H1 (cell line): Measurements from ENCODE around the gene COL27A1. TPM values are rescaled to one million over a fixed set of nuclear protein-coding genes. Genes with fewer than 3 reads are reported as not detected.

Source experiments
- CTCF ChIA-PET: fragments of 300-600 bp; sonication (Branson Sonifier 250); formaldehyde crosslinking; loops from one replicate; lab custom pipeline; 2021; ENCODE audit not compliant: partially characterized antibody; lab: Charles Lee
- POLR2A ChIA-PET: fragments of 300-600 bp; sonication (Branson Sonifier 250); formaldehyde crosslinking; loops from one replicate; lab custom pipeline; 2021; ENCODE audit warnings: inconsistent platforms; ENCODE audit not compliant: partially characterized antibody; lab: Charles Lee
- DNase-seq, 2 experiments: peaks; one replicate each; pipeline versions ENCODE4 v3.0.0 to v3.0.0-alpha.2; 2010 to 2022; ENCODE audit warnings: low spot score in 2 of 2, low read depth in 1 of 2, mixed read lengths in 1 of 2
- FAIRE-seq: peaks from 2 replicates; lab custom pipeline; 2011; peaks lifted over from hg19 to GRCh38; lab: Jason Lieb, UNC
- H2AFZ ChIP-seq: 2 replicates; pipeline ENCODE4 v1.8.1; 2012; ENCODE audit warnings: low read length, inconsistent platforms
- H2AK5ac ChIP-seq: 2 replicates; pipeline ENCODE4 v1.6.1; 2013; ENCODE audit warnings: low read depth, low read length
- H2BK120ac ChIP-seq: replicated peaks from 2 replicates; pipeline ENCODE3; 2013; ENCODE audit warnings: low read depth, low read length, inconsistent platforms
- H2BK12ac ChIP-seq: 2 replicates; pipeline ENCODE4 v1.6.1; 2013; ENCODE audit warnings: low read depth, low read length
- H2BK15ac ChIP-seq: 2 replicates; pipeline ENCODE4 v1.6.1; 2013; ENCODE audit warnings: low read length
- H2BK20ac ChIP-seq: 2 replicates; pipeline ENCODE4 v1.6.1; 2013; ENCODE audit warnings: low read length
- H2BK5ac ChIP-seq: 2 replicates; pipeline ENCODE4 v1.6.1; 2013; ENCODE audit warnings: low read depth, low read length
- H3K14ac ChIP-seq: 2 replicates; pipeline ENCODE4 v1.6.1; 2013; ENCODE audit warnings: inconsistent platforms; ENCODE audit not compliant: insufficient read length
- H3K18ac ChIP-seq: 2 replicates; pipeline ENCODE4 v1.6.1; 2013; ENCODE audit warnings: low read length; ENCODE audit errors: extremely low read depth
- H3K23ac ChIP-seq: 2 replicates; pipeline ENCODE4 v1.6.1; 2013; ENCODE audit warnings: inconsistent platforms; ENCODE audit not compliant: insufficient read length
- H3K23me2 ChIP-seq: 2 replicates; pipeline ENCODE4 v1.6.1; 2013; ENCODE audit warnings: low read depth, low read length
- H3K27ac ChIP-seq: 2 replicates; pipeline ENCODE4 v1.6.1; 2011; ENCODE audit warnings: low read depth, low read length, inconsistent platforms
- H3K27me3 ChIP-seq, 4 experiments: replicated peaks in 1 of 4; 1 replicate in 1 of 4; 2 replicates in 3 of 4; pipeline versions ENCODE4 v1.6.1 to v1.8.1; 2011 to 2013; ENCODE audit warnings: low read length in 3 of 4, mild to moderate bottlenecking in 3 of 4, inconsistent platforms in 2 of 4, mixed read lengths in 2 of 4, moderate library complexity in 1 of 4; ENCODE audit not compliant: control insufficient read depth in 3 of 4, insufficient read depth in 3 of 4; ENCODE audit errors: extremely low read depth in 1 of 4
- H3K36me3 ChIP-seq, 4 experiments: 2 replicates each; pipeline versions ENCODE4 v1.6.1 to v1.8.1; 2011 to 2013; ENCODE audit warnings: mild to moderate bottlenecking in 4 of 4, low read length in 3 of 4, moderate library complexity in 2 of 4, control low read depth in 1 of 4, inconsistent platforms in 1 of 4; ENCODE audit not compliant: insufficient read depth in 4 of 4, control insufficient read depth in 2 of 4
- H3K4ac ChIP-seq: replicated peaks from 2 replicates; pipeline ENCODE3; 2013; ENCODE audit warnings: low read length, low read depth, mixed read lengths, inconsistent platforms; ENCODE audit not compliant: insufficient read length
- H3K4me1 ChIP-seq, 4 experiments: replicated peaks in 1 of 4; 1 replicate in 1 of 4; 2 replicates in 3 of 4; pipeline versions ENCODE4 v1.6.1 to v1.8.1; 2011 to 2013; ENCODE audit warnings: low read length in 3 of 4, inconsistent platforms in 2 of 4, mixed read lengths in 1 of 4; ENCODE audit not compliant: insufficient read depth in 4 of 4, control insufficient read depth in 3 of 4
- H3K4me2 ChIP-seq, 2 experiments: 2 replicates each; pipeline versions ENCODE4 v1.6.1 to v1.8.1; 2011 to 2013; ENCODE audit warnings: low read depth in 2 of 2, low read length in 2 of 2, control low read depth in 1 of 2, inconsistent platforms in 1 of 2, mild to moderate bottlenecking in 1 of 2; ENCODE audit not compliant: insufficient read depth in 1 of 2
- H3K4me3 ChIP-seq, 4 experiments: fragments of 200-600, 300-600 bp in 1 of 4; sonication (generic), shearing (Covaris generic), sonication (Bioruptor Twin) in 1 of 4; 2 replicates each; pipeline versions ENCODE4 v1.5.1 to v1.8.1; 2011 to 2016; ENCODE audit warnings: low read length in 4 of 4, low read depth in 3 of 4, control low read depth in 2 of 4, inconsistent platforms in 2 of 4, mild to moderate bottlenecking in 2 of 4, mixed read lengths in 1 of 4, moderate library complexity in 1 of 4; ENCODE audit not compliant: insufficient read depth in 2 of 4; ENCODE audit errors: extremely low read depth in 1 of 4
- H3K56ac ChIP-seq: replicated peaks from 2 replicates; pipeline ENCODE3; 2013; ENCODE audit warnings: low read depth, mild to moderate bottlenecking, mixed read lengths, low read length, inconsistent platforms; ENCODE audit not compliant: insufficient read length
- H3K79me1 ChIP-seq: 2 replicates; pipeline ENCODE4 v1.6.1; 2013; ENCODE audit warnings: low read depth, low read length, control low read depth
- H3K79me2 ChIP-seq, 2 experiments: 2 replicates each; pipeline versions ENCODE4 v1.6.1 to v1.8.1; 2012 to 2013; ENCODE audit warnings: low read length in 2 of 2, mild to moderate bottlenecking in 2 of 2, inconsistent platforms in 1 of 2; ENCODE audit not compliant: insufficient read depth in 2 of 2, control insufficient read depth in 1 of 2
- H3K9ac ChIP-seq, 4 experiments: replicated peaks in 1 of 4; 1 replicate in 1 of 4; 2 replicates in 3 of 4; pipeline versions ENCODE4 v1.6.1 to v1.8.1; 2011 to 2013; ENCODE audit warnings: low read depth in 3 of 4, low read length in 3 of 4, control low read depth in 2 of 4, mild to moderate bottlenecking in 2 of 4, moderate library complexity in 2 of 4, inconsistent platforms in 1 of 4; ENCODE audit errors: extremely low read depth in 1 of 4
- H3K9me3 ChIP-seq, 2 experiments: 2 replicates each; pipeline versions ENCODE4 v1.6.1 to v1.8.1; 2012 to 2013; ENCODE audit warnings: mild to moderate bottlenecking in 2 of 2, moderate library complexity in 2 of 2, control low read depth in 1 of 2, inconsistent platforms in 1 of 2, low read depth in 1 of 2, low read length in 1 of 2, mixed read lengths in 1 of 2; ENCODE audit not compliant: insufficient read depth in 2 of 2
- H4K20me1 ChIP-seq, 2 experiments: replicated peaks in 1 of 2; 2 replicates each; pipeline versions ENCODE3 to v1.8.1; 2011 to 2013; ENCODE audit warnings: inconsistent platforms in 2 of 2, low read length in 2 of 2, mild to moderate bottlenecking in 1 of 2; ENCODE audit not compliant: insufficient read depth in 2 of 2, control insufficient read depth in 1 of 2
- H4K5ac ChIP-seq: 2 replicates; pipeline ENCODE4 v1.6.1; 2013; ENCODE audit warnings: low read length, low read depth, mixed read lengths, inconsistent platforms; ENCODE audit not compliant: insufficient read length
- H4K8ac ChIP-seq: 2 replicates; pipeline ENCODE4 v1.8.0; 2013; ENCODE audit warnings: mild to moderate bottlenecking, moderate library complexity, low read length, inconsistent platforms; ENCODE audit not compliant: insufficient read depth; ENCODE audit errors: extremely low read depth
- H4K91ac ChIP-seq: replicated peaks from 2 replicates; pipeline ENCODE3; 2013; ENCODE audit warnings: low read length, mixed read lengths, inconsistent platforms; ENCODE audit not compliant: insufficient read length
- CREB1 ChIP-seq: IDR thresholded peaks from 2 replicates; pipeline ENCODE4 v1.6.1; 2012; ENCODE audit warnings: inconsistent platforms
- EGR1 ChIP-seq: IDR thresholded peaks from 2 replicates; pipeline ENCODE4 v1.6.1; 2011; ENCODE audit warnings: low read depth, low read length, borderline replicate concordance
- JUN ChIP-seq: IDR thresholded peaks from 2 replicates; pipeline ENCODE4 v1.6.1; 2011; ENCODE audit warnings: low read depth, mild to moderate bottlenecking, improper control_type of control experiment, low read length
- NRF1 ChIP-seq: IDR thresholded peaks from 2 replicates; pipeline ENCODE4 v1.6.1; 2011; ENCODE audit warnings: mild to moderate bottlenecking, low read depth, low read length, improper control_type of control experiment
- RAD21 ChIP-seq, 2 experiments: IDR thresholded peaks in 1 of 2; conservative IDR thresholded peaks in 1 of 2; 2 replicates each; pipeline ENCODE4 v1.6.1; 2011; ENCODE audit warnings: low read depth in 2 of 2, low read length in 2 of 2, improper control_type of control experiment in 1 of 2, inconsistent platforms in 1 of 2, mild to moderate bottlenecking in 1 of 2, moderate library complexity in 1 of 2
- SIN3A ChIP-seq, 2 experiments: IDR thresholded peaks in 1 of 2; conservative IDR thresholded peaks in 1 of 2; 2 replicates each; pipeline ENCODE4 v1.6.1; 2011 to 2012; ENCODE audit warnings: low read length in 2 of 2, improper control_type of control experiment in 1 of 2, low read depth in 1 of 2, mild to moderate bottlenecking in 1 of 2
- SIRT6 ChIP-seq: IDR thresholded peaks from one replicate; pipeline ENCODE4 v1.7.1; 2012; ENCODE audit warnings: low read length, inconsistent platforms
- SRF ChIP-seq: IDR thresholded peaks from 2 replicates; pipeline ENCODE4 v1.6.1; 2011; ENCODE audit warnings: mild to moderate bottlenecking, low read depth, low read length, moderate library complexity
- TAF1 ChIP-seq: IDR thresholded peaks from 2 replicates; pipeline ENCODE4 v1.6.1; 2011; ENCODE audit warnings: mild to moderate bottlenecking, low read depth, low read length
- ZNF274 ChIP-seq: IDR thresholded peaks from 2 replicates; pipeline ENCODE4 v1.7.0; 2012; ENCODE audit warnings: low read length, borderline replicate concordance; ENCODE audit errors: extremely low read depth
- WGBS, 2 experiments: shearing (Covaris generic) in 1 of 2; methylation state at CpG; one replicate each; pipeline versions ENCODE4 v1.1.6 to v1.1.7; 2013 to 2015; ENCODE audit warnings: low lambda C conversion rate in 2 of 2, mixed read lengths in 2 of 2, inconsistent platforms in 1 of 2, low coverage in 1 of 2, missing lambda C conversion rate in 1 of 2; ENCODE audit not compliant: insufficient replicate concordance in 2 of 2, insufficient coverage in 1 of 2, insufficient read length in 1 of 2; ENCODE audit errors: extremely low coverage in 1 of 2, missing lambda C conversion rate in 1 of 2; 5-methylcytosine and 5-hydroxymethylcytosine counted together
- polyA plus RNA-seq, 7 experiments: library from polyadenylated mRNA; depleted of rRNA in 3 of 7; stranded (reverse) in 5 of 7; unstranded in 2 of 7; fragments of >200 nt in 5 of 7; fragments of 200-250 nt in 2 of 7; gene quantifications; 1 replicate in 5 of 7; 2 replicates in 1 of 7; 4 replicates in 1 of 7; pipeline versions ENCODE4 v1.2.1 to v1.2.3, GENCODE V29; 2011 to 2013; ENCODE audit warnings: missing spikeins in 2 of 7, mixed read lengths in 2 of 7
- total RNA-seq: library from RNA; stranded (reverse); fragmentation: NEBNext Ultra II Directional; extraction: Animal tissue kit (Norgen Biotek cat#: 25700); gene quantifications from 2 replicates; pipeline ENCODE4 v1.2.1, GENCODE V29; 2021
- TF ChIP-seq, protein P1 (sequence below): IDR thresholded peaks from 2 replicates; pipeline ENCODE4 v1.6.1; 2011; ENCODE audit warnings: low read length, improper control_type of control experiment

Gene COL27A1
- total and polyA plus RNA-seq, 2 of the 8 experiments (the other 6 are each of a cell fraction or from before 2014, with no cell fraction given) = 15.1 to 22.8 TPM

DNA sequence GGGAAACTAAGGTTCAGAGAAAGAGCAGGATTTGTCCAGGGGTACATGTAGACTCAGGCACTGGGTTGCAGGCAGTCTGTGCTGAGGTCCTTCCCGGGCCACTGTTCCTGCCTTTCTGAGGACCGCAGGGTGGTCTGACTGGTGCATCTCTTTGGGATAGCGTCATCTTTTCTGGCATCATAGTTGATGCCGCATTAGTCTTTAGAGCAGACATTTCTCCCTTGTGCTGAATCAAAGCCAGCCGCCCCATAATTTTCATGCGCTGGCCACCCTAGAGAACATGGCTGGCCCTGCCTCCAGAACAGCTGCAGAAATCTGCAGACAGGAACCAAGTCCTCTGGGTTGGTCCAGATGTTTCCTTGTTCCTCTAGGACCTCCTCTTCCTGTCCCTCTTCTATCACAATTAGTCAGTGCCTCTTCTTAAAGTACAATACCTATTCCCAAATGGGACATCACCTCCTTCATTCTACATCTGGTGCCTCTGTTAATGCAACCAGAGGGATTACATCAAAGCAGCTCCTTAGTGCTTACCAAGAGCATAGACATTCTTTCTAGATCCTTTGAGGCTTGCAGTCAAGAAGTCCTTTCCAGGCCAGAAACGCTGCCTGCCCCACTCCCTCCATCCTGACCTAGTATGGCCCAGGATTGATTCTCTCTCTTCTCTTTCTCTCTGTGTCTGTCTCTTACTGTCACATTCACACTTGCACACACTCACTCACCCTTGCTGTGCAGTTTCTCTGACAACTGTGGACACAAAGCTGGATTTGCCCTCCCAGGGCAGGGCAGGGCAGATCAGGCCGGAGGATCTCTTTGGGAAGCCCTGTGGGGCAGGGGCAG, 125.5 kb downstream of the COL27A1 start:
- H4K91ac ChIP-seq = no peak overlapping the region
- no peak overlapping the region for H3K4me2 ChIP-seq
- no peak overlapping the region for H3K4me3 ChIP-seq
- DNase-seq (peak in 1 of 2 experiments; percentile 40), FAIRE-seq (no peak)
- peaks cover 1 to 6% of the 10 kb centered on the region in 2 experiments for H4K20me1 ChIP-seq
- no peak overlapping the region for H4K5ac ChIP-seq
- CTCF ChIA-PET = interaction anchor here (0.6 to 3.1 kb wide), 11 partner anchors 10 to 200 kb away, joined by 3 to 18 read pairs (median 4); no protein-coding TSS in a partner anchor
- no peak overlapping the region for H3K9ac ChIP-seq
- H3K23me2 ChIP-seq = peaks cover 6% of the 10 kb centered on the region; the same call in 1 of the 2 replicates
- H2BK120ac ChIP-seq = no peak overlapping the region
- H3K23ac ChIP-seq = no peak overlapping the region
- H3K36me3 ChIP-seq = peaks cover 0 to 4% (median 0%) of the 10 kb centered on the region in 4 experiments; a peak in 2 of 8 replicates
- H3K79me2 ChIP-seq = no peaks in the 10 kb centered on the region
- no peaks in the 10 kb centered on the region for H3K27me3 ChIP-seq
- H3K18ac ChIP-seq = no peak overlapping the region
- H2BK5ac ChIP-seq = no peak overlapping the region
- WGBS, 2 experiments = 89% methylated on average over 8 of the region's 8 CpGs; no CpG with 5 or more reads in 1 of the 2 experiments
- no peak overlapping the region for H3K56ac ChIP-seq
- H2BK12ac ChIP-seq = no peak overlapping the region
- no peak overlapping the region for H2AFZ ChIP-seq
- no peak overlapping the region for H3K27ac ChIP-seq
- H3K4me1 ChIP-seq = peaks cover 0 to 6% (median 1%) of the 10 kb centered on the region in 4 experiments; a peak in 3 of 7 replicates
- H3K14ac ChIP-seq = no peak overlapping the region
- no peak overlapping the region for H2AK5ac ChIP-seq
- H2BK15ac ChIP-seq = no peak overlapping the region
- H3K4ac ChIP-seq = no peak overlapping the region
- no peaks in the 10 kb centered on the region for H3K9me3 ChIP-seq
- no peak overlapping the region for H4K8ac ChIP-seq
- H2BK20ac ChIP-seq = no peak overlapping the region
- POLR2A ChIA-PET = interaction anchor here (0.6 to 1.1 kb wide), 2 partner anchors 17 to 30 kb away, joined by 3 read pairs; no protein-coding TSS in a partner anchor
- no peaks in the 10 kb centered on the region for H3K79me1 ChIP-seq
- TF ChIP-seq, protein P1, sequence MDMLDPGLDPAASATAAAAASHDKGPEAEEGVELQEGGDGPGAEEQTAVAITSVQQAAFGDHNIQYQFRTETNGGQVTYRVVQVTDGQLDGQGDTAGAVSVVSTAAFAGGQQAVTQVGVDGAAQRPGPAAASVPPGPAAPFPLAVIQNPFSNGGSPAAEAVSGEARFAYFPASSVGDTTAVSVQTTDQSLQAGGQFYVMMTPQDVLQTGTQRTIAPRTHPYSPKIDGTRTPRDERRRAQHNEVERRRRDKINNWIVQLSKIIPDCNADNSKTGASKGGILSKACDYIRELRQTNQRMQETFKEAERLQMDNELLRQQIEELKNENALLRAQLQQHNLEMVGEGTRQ = no peak
- TF ChIP-seq NRF1 (no peak), SRF (no peak), TAF1 (no peak), ZNF274 (no peak), SIRT6 (no peak), CREB1 (no peak), SIN3A (conservative IDR thresholded peaks at IDR 0.05 in 1 of 2, IDR thresholded peaks at IDR 0.05 in 1 of 2; ENCODE audit: low read depth in 1 of 2, low read length in 2 of 2) (no peak), EGR1 (no peak), JUN (no peak), RAD21 (IDR thresholded peaks at IDR 0.05 in 1 of 2, conservative IDR thresholded peaks at IDR 0.05 in 1 of 2; ENCODE audit: low read depth in 2 of 2, low read length in 2 of 2) (no peak)
